Left renal cortex interstitium (tissue), 4 donors: ENCODE data around the gene ECHS1. TPM values are rescaled to one million over a fixed set of nuclear protein-coding genes. Genes with fewer than 3 reads are reported as not detected.
"Not testable (repeated sequence)": the region's sequence is repeated elsewhere in the genome, so short reads cannot be mapped to it uniquely, and the experiment has no call there.

ENCODE experiments used
- DNase-seq, 4 donors: peaks; one replicate each; pipeline ENCODE4 v3.0.0-alpha.2; 2013; ENCODE audit warnings: low read depth in 4 of 4, low spot score in 2 of 4, missing footprints in 1 of 4
- polyA plus RNA-seq, 4 donors: library from polyadenylated mRNA; unstranded; fragments of 120-200 nt; gene quantifications; one replicate each; pipeline ENCODE4 v1.2.1, GENCODE V29; 2013; ENCODE audit not compliant: insufficient read length in 4 of 4

Gene ECHS1
- polyA plus RNA-seq, 4 donors = 134 to 143 (median 138) TPM

- no peak for DNase-seq
These were observed 6.9 kb upstream of the ECHS1 start for GRCh38 chr10:133379801-133380666.

- DNase-seq = no peak
These were observed 6.1 kb upstream of the ECHS1 start, which contains the start of gene PAOX for GRCh38 chr10:133379152-133379800. Gene PAOX (plus strand): TSS chr10:133379262. CDS start chr10:133379317, 55 bp downstream.

GRCh38 chr10:133378251-133379096, 5.3 kb upstream of the ECHS1 start:
- DNase-seq = peak in 1 of 4 donors; percentile 69

GRCh38 chr10:133377818-133378250, 4.7 kb upstream of the ECHS1 start:
- no peak for DNase-seq

GRCh38 chr10:133377025-133377817, 4.1 kb upstream of the ECHS1 start:
- DNase-seq = no peak

- DNase-seq = not testable (repeated sequence)
These were observed 3.0 kb upstream of the ECHS1 start for GRCh38 chr10:133376183-133376582.

GRCh38 chr10:133375357-133376115, 2.4 kb upstream of the ECHS1 start:
- no peak for DNase-seq

- no peak for DNase-seq
These were observed 647 bp downstream of the ECHS1 start for GRCh38 chr10:133372507-133372906.

- DNase-seq = no peak
These were observed 2.9 kb downstream of the ECHS1 start for GRCh38 chr10:133370030-133370786.

- no peak for DNase-seq
These were observed 5.0 kb downstream of the ECHS1 start for GRCh38 chr10:133368153-133368552.

GRCh38 chr10:133367461-133367860, 5.7 kb downstream of the ECHS1 start:
- DNase-seq = not testable (repeated sequence)

- DNase-seq = no peak
These were observed 6.4 kb downstream of the ECHS1 start for GRCh38 chr10:133366751-133367150.

GRCh38 chr10:133366130-133366478, 7.0 kb downstream of the ECHS1 start:
- DNase-seq = no peak

- DNase-seq = no peak
These were observed 7.6 kb downstream of the ECHS1 start for GRCh38 chr10:133365461-133366129.

GRCh38 chr10:133364645-133365431, 8.3 kb downstream of the ECHS1 start:
- no peak for DNase-seq

- no peak for DNase-seq
These were observed 10.3 kb downstream of the ECHS1 start for GRCh38 chr10:133362846-133363245.

GRCh38 chr10:133361773-133362441, 11.2 kb downstream of the ECHS1 start:
- no peak for DNase-seq
